NOMO-1 (cell line): ENCODE measurements around the gene PPARD.
"Not testable (repeated sequence)": the region's sequence is repeated elsewhere in the genome, so short reads cannot be mapped to it uniquely, and the experiment has no call there.

ENCODE experiments used
- DNase-seq, 2 experiments: peaks; one replicate each; lab custom pipeline; 2025; ENCODE audit not compliant: unreplicated experiment in 2 of 2; lab: John Stamatoyannopoulos, UW

The PPARD gene

GRCh38 chr6:35377002-35377401, 34.6 kb downstream of the PPARD start:
- DNase-seq, result no peak

- DNase-seq, result no peak
Observed at GRCh38 chr6:35378261-35378660, 35.9 kb downstream of the PPARD start.

DNA sequence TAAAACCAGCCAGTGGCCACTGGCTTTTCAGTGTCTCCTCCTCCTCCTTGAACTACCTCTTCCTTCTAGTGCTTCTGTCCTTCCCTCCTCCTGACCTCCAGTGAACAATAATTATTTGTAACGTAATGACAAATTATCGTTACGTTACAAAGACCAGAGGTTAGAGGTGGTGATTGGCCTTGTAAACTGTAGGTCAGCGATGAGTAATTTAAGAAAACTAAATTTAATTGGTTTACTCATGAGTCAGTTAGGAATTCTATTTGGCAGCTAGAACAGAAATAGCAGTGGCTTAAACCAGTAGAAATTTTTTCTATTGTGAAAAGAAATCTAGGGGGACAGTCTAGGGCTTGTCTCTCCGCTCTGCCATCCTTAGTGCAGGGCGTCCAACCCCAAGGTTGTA, 38.8 kb downstream of the PPARD start:
- no peak for DNase-seq

GRCh38 chr6:35382015-35382414, 39.7 kb downstream of the PPARD start:
- no peak for DNase-seq

DNA sequence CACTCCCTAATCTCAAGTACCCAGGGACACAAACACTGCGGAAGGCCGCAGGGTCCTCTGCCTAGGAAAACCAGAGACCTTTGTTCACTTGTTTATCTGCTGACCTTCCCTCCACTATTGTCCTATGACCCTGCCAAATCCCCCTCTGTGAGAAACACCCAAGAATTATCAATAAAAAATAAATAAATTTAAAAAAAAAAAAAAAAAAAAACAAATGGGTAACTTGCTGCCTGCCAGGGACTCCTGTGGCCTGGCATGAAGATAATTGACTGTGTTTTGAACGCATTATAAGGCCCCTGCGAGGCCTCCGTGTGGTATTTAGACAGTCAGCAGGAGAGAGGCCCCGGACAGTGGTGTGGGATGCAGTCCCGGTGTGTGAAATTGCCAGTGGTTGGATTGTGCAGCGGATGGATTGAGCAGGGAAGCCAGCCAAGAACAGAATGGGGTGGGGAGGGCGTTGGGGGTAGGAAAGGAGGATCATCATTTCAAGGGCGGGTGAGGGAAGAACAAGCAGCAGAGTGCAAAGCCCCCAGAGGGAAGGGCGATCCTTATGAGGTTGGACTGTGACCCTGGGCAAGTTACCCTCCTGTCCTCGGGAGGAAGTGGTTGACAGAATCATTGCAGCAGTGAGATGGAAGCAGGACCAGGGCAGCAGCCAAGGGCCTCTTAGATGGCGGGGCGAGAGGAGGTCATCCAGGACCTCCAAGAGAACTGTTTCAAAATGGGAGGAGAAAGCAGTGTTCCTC, 43.3 kb downstream of the PPARD start:
- DNase-seq, result no peak

GRCh38 chr6:35386989-35387388, 44.6 kb downstream of the PPARD start:
- no peak for DNase-seq

DNA sequence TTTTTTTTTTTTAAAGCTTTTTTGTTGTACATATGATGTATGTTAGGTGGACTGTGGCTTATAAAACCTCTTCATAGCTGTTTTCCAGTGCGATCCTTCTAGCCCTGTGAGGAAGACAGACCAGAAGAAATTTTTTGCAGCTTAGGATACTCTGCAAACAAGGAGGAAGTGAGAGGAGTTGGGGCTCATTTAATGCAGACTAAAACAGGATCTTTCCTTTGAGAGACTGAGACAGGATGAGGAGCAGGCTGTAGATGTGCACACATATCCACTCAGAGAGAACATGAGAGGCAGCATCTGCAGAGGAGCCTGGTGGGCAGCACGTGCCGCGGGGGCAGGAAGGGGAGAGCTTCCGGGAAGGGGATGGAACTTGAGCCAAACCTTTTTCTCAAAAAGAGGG, 45.7 kb downstream of the PPARD start:
- peak; percentile 43 to 71 for DNase-seq

- no peak for DNase-seq
Observed at GRCh38 chr6:35388772-35389352, 46.5 kb downstream of the PPARD start.

DNA sequence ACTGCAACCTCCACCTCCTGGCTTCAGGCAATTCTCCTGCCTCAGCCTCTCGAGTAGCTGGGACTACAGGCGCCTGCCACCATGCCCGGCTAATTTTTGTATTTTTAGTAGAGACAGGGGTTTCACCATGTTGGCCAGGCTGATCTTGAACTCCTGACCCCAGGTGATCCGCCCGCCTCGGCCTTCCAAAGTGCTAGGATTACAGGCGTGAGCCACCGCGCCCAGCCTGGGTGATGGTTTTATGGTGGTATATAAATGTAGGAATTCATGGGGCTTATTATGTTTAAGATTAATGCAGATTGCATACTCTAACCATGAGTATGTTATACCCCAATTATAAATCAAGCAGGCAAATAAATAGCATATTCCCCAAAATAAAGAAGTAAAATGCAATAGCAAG, 47.0 kb downstream of the PPARD start:
- DNase-seq, result not testable (repeated sequence)

GRCh38 chr6:35391240-35391968, 49.0 kb downstream of the PPARD start:
- DNase-seq, result no peak

- DNase-seq, result no peak
Observed at GRCh38 chr6:35392111-35392702, 49.8 kb downstream of the PPARD start.

GRCh38 chr6:35392773-35393672, 50.7 kb downstream of the PPARD start:
- DNase-seq, result no peak

GRCh38 chr6:35396991-35397390, 54.6 kb downstream of the PPARD start:
- DNase-seq, result no peak

DNA sequence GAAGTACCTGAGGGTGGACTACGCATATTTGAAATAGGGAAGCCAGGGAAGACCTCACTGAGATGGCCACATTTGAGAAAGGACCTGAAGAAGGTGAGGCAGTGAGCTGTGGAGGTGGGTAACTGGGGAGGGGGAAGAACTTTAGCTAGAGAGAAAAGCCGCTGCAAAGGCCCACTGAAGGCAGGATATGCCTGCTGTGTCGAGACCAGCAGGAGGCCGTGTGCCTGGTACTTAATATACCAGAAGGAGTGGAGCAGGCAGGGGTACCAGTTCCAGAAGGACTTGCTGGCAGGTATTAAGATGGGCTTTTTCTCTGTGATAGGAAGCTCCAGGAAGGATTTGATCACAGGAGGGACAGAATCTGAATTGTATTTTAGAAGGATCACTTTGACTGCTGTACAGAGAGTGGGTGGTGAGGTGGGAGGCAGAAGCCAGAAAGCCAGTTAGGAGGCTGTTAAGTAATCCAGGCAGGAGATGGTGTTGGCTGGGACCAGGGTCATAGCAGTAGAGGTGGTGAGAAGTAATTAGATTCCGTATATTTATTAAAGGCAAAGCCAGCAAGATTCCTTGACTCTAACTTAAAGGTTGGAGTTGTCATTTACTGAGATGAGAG, 55.6 kb downstream of the PPARD start:
- DNase-seq, result no peak

DNA sequence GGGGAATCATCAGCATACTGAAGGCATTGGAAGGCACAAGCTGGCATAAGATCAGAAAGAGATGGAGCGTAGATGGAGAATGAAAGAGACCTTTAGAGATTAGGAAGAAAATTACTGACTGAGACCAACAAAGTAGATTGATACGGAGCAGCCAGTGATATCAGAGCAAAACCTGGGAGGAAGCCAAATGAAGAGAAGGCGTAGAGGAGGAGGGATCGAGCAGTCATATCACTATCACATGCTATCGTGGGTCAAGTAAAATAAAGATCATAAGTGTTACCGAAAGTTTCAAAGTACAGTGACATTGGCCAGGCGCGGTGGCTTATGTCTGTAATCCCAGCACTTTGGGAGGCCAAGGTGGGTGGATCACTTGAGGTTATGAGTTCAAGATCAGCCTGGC, 56.2 kb downstream of the PPARD start:
- no peak for DNase-seq

GRCh38 chr6:35400111-35400510, 57.8 kb downstream of the PPARD start:
- DNase-seq, result no peak

DNA sequence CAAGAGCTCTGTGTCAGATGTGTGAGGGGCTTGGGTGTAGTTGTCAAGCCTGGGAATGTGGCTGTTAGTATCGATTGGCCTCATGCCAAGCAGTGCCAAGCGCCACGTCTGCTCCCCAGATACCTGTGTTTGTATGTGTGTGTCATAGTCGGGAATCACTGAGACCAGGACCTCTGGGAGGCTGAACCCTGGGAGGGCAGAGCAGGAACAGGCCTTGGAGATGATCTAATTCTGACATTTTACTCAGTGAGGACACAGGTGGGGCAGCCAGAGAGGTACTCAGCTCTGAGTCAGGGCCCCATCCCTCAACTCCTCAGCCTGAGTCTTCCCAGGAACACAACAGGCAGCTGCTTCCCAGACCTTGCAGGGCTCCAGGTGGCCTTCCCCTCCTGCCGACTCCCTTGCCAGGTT, 58.5 kb downstream of the PPARD start:
- no peak for DNase-seq

DNA sequence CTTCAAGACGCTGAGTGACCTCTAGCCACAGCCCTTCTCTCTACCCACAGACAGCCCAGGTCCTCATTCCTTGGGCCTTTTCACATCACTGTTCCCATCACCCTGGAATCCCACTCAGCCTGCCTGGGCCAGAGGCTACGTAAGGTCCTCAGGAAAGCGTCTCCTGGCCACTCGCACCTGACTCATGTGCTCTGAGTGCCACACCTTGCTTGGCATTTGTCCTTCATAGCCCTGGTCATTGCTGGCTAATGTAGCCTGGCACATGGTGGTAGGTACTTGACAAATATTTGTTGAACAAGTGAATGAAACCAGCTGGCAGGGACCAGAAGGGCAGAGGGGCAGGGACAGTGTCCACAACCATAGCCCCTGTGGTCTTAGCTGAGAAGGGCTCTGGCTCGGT, 59.2 kb downstream of the PPARD start:
- DNase-seq, result no peak

DNA sequence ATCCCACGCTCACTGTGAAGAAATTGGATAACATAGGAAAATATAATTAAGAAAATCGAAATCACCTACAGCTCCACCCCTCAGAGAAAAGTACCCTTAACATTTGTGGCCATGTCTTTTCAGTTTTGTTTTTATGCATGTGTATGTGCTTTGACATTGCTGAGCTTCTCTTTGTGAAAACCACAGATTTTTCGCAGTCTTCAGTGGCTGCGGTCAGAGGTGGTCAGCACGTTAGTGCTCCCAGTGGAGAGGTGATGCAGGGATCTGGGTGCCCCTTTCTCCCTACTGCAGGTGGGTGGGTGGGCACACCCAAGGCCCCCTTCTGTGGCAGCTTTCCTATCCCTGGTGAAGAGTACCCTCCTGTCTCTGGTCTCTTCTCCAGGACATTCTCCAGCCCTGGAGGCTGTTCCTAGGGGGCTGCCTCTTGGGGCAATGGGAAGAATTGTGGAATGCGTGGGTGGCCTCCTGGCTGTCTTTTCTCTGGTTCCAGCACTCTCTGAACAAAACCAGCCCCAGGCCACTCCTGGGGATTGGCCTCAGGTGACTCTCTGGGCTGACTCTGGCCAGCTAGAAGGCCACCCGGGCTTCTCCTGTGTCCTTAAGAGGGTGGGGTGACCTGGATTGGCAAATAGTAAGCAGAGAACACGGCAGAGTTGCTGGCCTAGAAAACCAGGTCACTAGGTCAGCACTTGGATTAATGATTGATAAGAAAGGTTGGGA, 59.9 kb downstream of the PPARD start:
- no peak for DNase-seq

DNA sequence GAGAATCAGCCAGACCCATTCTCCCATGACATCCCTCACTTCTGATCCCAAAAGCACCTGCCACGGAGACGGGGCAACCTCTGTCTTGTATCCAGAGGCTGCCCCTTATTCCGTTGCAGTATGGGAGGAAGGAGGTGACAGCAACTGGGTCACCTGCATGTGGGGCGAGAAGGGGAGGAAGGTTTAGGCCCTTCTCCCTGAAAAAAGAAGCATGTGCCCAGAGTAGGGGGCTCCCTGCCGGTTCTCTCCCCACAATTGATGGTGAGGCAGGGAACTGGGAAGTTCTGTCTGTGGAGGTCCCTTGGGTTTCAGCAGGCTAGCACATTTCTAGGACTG, 60.5 kb downstream of the PPARD start:
- DNase-seq, result no peak
